CD4-positive, alpha-beta memory T cell (primary cell): Measurements from ENCODE around the gene SERGEF. TPM values are rescaled to one million over a fixed set of nuclear protein-coding genes. Genes with fewer than 3 reads are reported as not detected.
A peak's percentile ranks its signal among the peaks of the same experiment; 100 is the strongest.

Experiments used
- CTCF ChIA-PET: fragments of 350-600 bp; sonication (Branson Sonifier 250); formaldehyde crosslinking; loops from one replicate; lab custom pipeline; 2021; ENCODE audit warnings: inconsistent platforms; ENCODE audit not compliant: partially characterized antibody; lab: Charles Lee
- POLR2A ChIA-PET: fragments of 350-600 bp; sonication (Branson Sonifier 250); formaldehyde crosslinking; loops from one replicate; lab custom pipeline; 2021; ENCODE audit not compliant: partially characterized antibody; lab: Charles Lee
- DNase-seq, 5 donors: peaks; one replicate each; pipeline versions ENCODE4 v3.0.0 to v3.0.0-alpha.2; 2020 to 2022; ENCODE audit warnings: mixed read lengths in 1 of 5
- H3K27ac ChIP-seq: one replicate; pipeline ENCODE4 v1.7.0; 2013; ENCODE audit warnings: low read depth, low read length
- H3K27me3 ChIP-seq: 2 replicates; pipeline ENCODE4 v1.7.0; 2013; ENCODE audit warnings: mild to moderate bottlenecking, low read length, moderate library complexity; ENCODE audit not compliant: insufficient read depth
- H3K36me3 ChIP-seq: 2 replicates; pipeline ENCODE4 v1.7.0; 2013; ENCODE audit warnings: mild to moderate bottlenecking, low read length, moderate library complexity; ENCODE audit not compliant: insufficient read depth
- H3K4me1 ChIP-seq: 2 replicates; pipeline ENCODE4 v1.7.0; 2013; ENCODE audit warnings: mild to moderate bottlenecking, low read length, moderate library complexity; ENCODE audit not compliant: insufficient read depth
- H3K4me3 ChIP-seq, 2 donors: one replicate each; pipeline ENCODE4 v1.7.0; 2013; ENCODE audit warnings: low read length in 2 of 2, mild to moderate bottlenecking in 1 of 2
- H3K9me3 ChIP-seq, 2 donors: one replicate each; pipeline ENCODE4 v1.7.0; 2013; ENCODE audit warnings: low read length in 2 of 2, control low read depth in 1 of 2; ENCODE audit not compliant: control insufficient read depth in 1 of 2
- H3K27ac Mint-ChIP-seq, 7 donors: one replicate each; pipeline ENCODE4 v1.8.0; 2020 to 2021; ENCODE audit warnings: mixed read lengths in 7 of 7, mild to moderate bottlenecking in 6 of 7, inconsistent platforms in 3 of 7, moderate library complexity in 3 of 7
- H3K27me3 Mint-ChIP-seq, 2 donors: one replicate each; pipeline ENCODE4 v1.8.0; 2020 to 2021; ENCODE audit warnings: mixed read lengths in 2 of 2
- H3K36me3 Mint-ChIP-seq, 2 donors: one replicate each; pipeline ENCODE4 v1.8.0; 2020 to 2021; ENCODE audit warnings: mixed read lengths in 2 of 2, inconsistent platforms in 1 of 2, mild to moderate bottlenecking in 1 of 2
- H3K4me1 Mint-ChIP-seq, 4 donors: one replicate each; pipeline ENCODE4 v1.8.0; 2020 to 2021; ENCODE audit warnings: mixed read lengths in 4 of 4, mild to moderate bottlenecking in 1 of 4
- H3K4me3 Mint-ChIP-seq, 8 donors: one replicate each; pipeline ENCODE4 v1.8.0; 2020 to 2021; ENCODE audit warnings: mixed read lengths in 8 of 8, mild to moderate bottlenecking in 7 of 8, moderate library complexity in 6 of 8, inconsistent platforms in 3 of 8
- H3K9me3 Mint-ChIP-seq, 8 donors: one replicate each; pipeline ENCODE4 v1.8.0; 2020 to 2021; ENCODE audit warnings: mixed read lengths in 8 of 8, mild to moderate bottlenecking in 5 of 8, inconsistent platforms in 3 of 8, moderate library complexity in 1 of 8
- intact Hi-C: fragments of 100-400 bp; cut with micrococcal nuclease; formaldehyde crosslinking; loops from one replicate; pipeline ENCODE4 v1.15.1; 2023
- polyA plus RNA-seq, 2 donors: library from polyadenylated mRNA; unstranded; fragments of 300-500 nt; fragmentation: Illumina TruSeq; gene quantifications; one replicate each; pipeline ENCODE4 v1.2.3, GENCODE V29; 2021
- total RNA-seq, 2 experiments: library from RNA; stranded (reverse); gene quantifications; one replicate each; pipeline ENCODE4 v1.2.3, GENCODE V29; 2021

SERGEF gene
- total and polyA plus RNA-seq, 4 experiments from 2014 or later: 46.2 to 82.7 (median 63.7) TPM

- POLR2A ChIA-PET: no interaction called here
- no peaks in the 10 kb centered on the region for H3K27me3 Mint-ChIP-seq
- DNase-seq: no peak
- intact Hi-C loops: no loop called here
- Histone ChIP-seq H3K27ac (no peak overlapping the region), H3K4me1 (no peaks in the 10 kb centered on the region), H3K27me3 (no peaks in the 10 kb centered on the region), H3K36me3 (no peaks in the 10 kb centered on the region), H3K9me3 (no peaks in the 10 kb centered on the region), H3K4me3 (no peak overlapping the region)
- H3K4me3 Mint-ChIP-seq: no peak overlapping the region
- no peak overlapping the region for H3K27ac Mint-ChIP-seq
- CTCF ChIA-PET: interaction anchor here (0.7 to 1.2 kb wide), 2 partner anchors 79 to 728 kb away, joined by 3 to 4 read pairs; no protein-coding TSS in a partner anchor
- no peaks in the 10 kb centered on the region for H3K9me3 Mint-ChIP-seq
- no peaks in the 10 kb centered on the region for H3K36me3 Mint-ChIP-seq
- H3K4me1 Mint-ChIP-seq: no peaks in the 10 kb centered on the region
Measured at GRCh38 chr11:18036456-18036855, 23.6 kb upstream of the SERGEF start.

DNA sequence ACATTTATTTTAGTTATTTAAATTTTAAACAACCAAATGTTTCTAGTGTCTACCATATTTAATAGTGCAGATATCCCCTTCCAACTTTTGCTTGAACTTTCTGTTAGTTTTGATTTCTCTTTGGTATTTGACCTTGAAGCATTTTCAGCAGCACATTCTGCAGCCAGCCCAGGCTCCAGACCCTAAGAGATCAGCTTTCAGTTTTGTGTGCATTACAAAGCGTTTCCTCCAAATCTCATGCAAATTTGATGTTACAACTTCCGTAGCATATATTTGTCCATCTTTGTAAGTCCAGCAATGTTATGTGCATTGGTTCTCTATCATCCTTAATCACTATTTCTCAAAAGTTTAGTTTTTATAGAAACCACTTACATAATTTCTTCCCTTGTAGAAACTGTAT is 14.6 kb upstream of the SERGEF start:
- Mint-ChIP-seq H3K27ac (no peak overlapping the region), H3K36me3 (no peaks in the 10 kb centered on the region), H3K4me3 (no peak overlapping the region), H3K4me1 (no peaks in the 10 kb centered on the region), H3K27me3 (no peaks in the 10 kb centered on the region), H3K9me3 (no peaks in the 10 kb centered on the region)
- intact Hi-C loops: no loop called here
- Histone ChIP-seq H3K27ac (no peak overlapping the region), H3K4me3 (no peak overlapping the region), H3K4me1 (no peaks in the 10 kb centered on the region), H3K27me3 (no peaks in the 10 kb centered on the region), H3K36me3 (no peaks in the 10 kb centered on the region), H3K9me3 (no peaks in the 10 kb centered on the region)
- CTCF ChIA-PET: no interaction called here
- POLR2A ChIA-PET: no interaction called here
- no peak for DNase-seq

DNA sequence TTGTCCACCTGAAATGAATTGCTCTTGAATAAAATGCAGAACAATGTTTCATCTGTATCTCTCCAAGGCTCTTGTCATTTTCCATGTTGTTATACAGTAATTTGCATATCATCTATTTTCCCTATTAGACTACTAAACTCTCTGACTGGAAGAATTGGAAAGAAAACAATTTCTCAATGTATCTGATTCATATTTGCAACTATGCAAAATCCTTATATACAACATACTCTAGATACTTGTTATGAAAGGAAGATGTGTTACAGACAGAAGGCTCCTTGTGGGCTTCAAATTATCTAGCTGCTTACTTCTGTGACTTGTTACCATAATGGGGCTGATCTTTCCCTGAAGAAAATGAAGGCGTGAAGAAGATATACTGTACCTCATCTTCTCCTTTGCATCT is 9.6 kb upstream of the SERGEF start:
- POLR2A ChIA-PET: no interaction called here
- DNase-seq: no peak
- H3K9me3 ChIP-seq: no peaks in the 10 kb centered on the region
- Mint-ChIP-seq H3K9me3 (no peaks in the 10 kb centered on the region), H3K36me3 (no peaks in the 10 kb centered on the region), H3K4me1 (no peaks in the 10 kb centered on the region), H3K27me3 (no peaks in the 10 kb centered on the region), H3K27ac (no peak overlapping the region), H3K4me3 (no peak overlapping the region)
- no peak overlapping the region for H3K4me3 ChIP-seq
- CTCF ChIA-PET: no interaction called here
- intact Hi-C loops: no loop called here
- no peaks in the 10 kb centered on the region for H3K27me3 ChIP-seq
- H3K27ac ChIP-seq: no peak overlapping the region
- no peaks in the 10 kb centered on the region for H3K36me3 ChIP-seq
- H3K4me1 ChIP-seq: no peaks in the 10 kb centered on the region

DNA sequence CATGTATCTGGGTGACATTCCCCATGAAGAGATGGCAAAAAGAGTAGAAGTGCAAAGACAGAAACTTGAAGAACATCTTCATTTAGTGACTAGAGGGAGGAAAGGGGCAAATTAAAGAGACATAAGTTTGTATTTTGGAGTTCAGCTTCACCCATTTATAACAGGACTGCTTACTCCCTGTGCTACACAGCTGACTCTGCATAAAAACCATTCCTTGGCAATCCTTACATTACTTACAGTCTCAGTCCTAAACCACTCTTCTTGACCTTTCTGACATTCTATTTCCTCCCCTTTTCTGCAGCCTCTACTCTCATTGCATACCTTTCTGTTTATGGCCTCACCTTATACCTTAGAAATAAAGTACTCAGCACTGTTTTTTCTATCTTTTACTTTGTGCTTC is 6.8 kb upstream of the SERGEF start:
- no peak overlapping the region for H3K27ac ChIP-seq
- no peaks in the 10 kb centered on the region for H3K9me3 ChIP-seq
- no peaks in the 10 kb centered on the region for H3K9me3 Mint-ChIP-seq
- H3K4me3 Mint-ChIP-seq: no peak overlapping the region
- H3K27me3 ChIP-seq: no peaks in the 10 kb centered on the region
- no peak overlapping the region for H3K4me3 ChIP-seq
- H3K4me1 Mint-ChIP-seq: peaks cover 3 to 5% (median 3%) of the 10 kb centered on the region in 4 donors
- H3K36me3 ChIP-seq: no peaks in the 10 kb centered on the region
- intact Hi-C loops: loop anchor here (10.0 kb wide), 1 partner anchor 1695 kb away; the partner anchor contains the start of gene NAV2
- CTCF ChIA-PET: no interaction called here
- peaks cover under 1% of the 10 kb centered on the region for H3K4me1 ChIP-seq
- POLR2A ChIA-PET: no interaction called here
- DNase-seq: no peak
- no peaks in the 10 kb centered on the region for H3K27me3 Mint-ChIP-seq
- H3K36me3 Mint-ChIP-seq: no peaks in the 10 kb centered on the region
- no peak overlapping the region for H3K27ac Mint-ChIP-seq

- Mint-ChIP-seq H3K27ac (peak overlapping the region in 1 of 7 donors; percentile 24), H3K4me3 (no peak overlapping the region)
- CTCF ChIA-PET: interaction anchor here (0.7 kb wide), 1 partner anchor 37 kb away, joined by 3 read pairs; no protein-coding TSS in a partner anchor
Measured at GRCh38 chr11:18016789-18017188, 3.9 kb upstream of the SERGEF start.

DNA sequence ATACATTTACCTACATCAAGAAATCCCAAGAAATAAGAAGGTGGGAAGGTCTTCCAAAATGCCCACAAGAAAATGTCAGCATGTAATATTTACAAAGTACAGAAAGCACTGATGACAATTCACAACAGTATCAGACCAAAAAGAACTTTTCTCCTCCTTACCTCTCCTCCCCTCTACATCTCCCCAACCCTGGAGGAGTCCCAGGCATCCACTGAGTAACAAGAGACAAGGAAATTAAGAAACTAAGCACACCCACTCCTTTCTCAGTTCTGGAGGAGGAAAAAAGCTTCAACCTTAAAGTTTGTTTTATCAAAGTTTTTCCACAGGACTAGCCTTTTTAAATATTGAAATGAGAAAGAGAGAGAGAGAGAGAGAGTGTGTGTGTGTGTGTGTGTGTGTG is 2.0 kb upstream of the SERGEF start:
- ChIA-PET CTCF (interaction anchor here (0.9 to 3.2 kb wide), 4 partner anchors 16 to 101 kb away, joined by 3 to 24 read pairs (median 8); partner anchors contain the start of gene SAAL1), POLR2A (interaction anchor here (1.3 to 4.0 kb wide), 4 partner anchors 11 to 381 kb away, joined by 3 to 29 read pairs (median 10); partner anchors contain the start of gene SAAL1)
- Mint-ChIP-seq H3K4me3 (peak overlapping the region in 6 of 8 donors; percentile 17 to 96 (median 50)), H3K27ac (peak overlapping the region in 6 of 7 donors; percentile 57 to 94 (median 70)), H3K36me3 (peaks cover 0 to 12% of the 10 kb centered on the region in 2 donors), H3K27me3 (no peaks in the 10 kb centered on the region), H3K4me1 (peaks cover 18 to 41% (median 26%) of the 10 kb centered on the region in 4 donors), H3K9me3 (peaks cover 0 to 6% (median 0%) of the 10 kb centered on the region in 8 donors)
- intact Hi-C loops: loop anchor here (5.0 to 10.0 kb wide), 2 partner anchors 938 to 1700 kb away; partner anchors contain the start of genes NAV2 and RPS13
- Histone ChIP-seq H3K4me1 (peaks cover 19% of the 10 kb centered on the region), H3K27ac (no peak overlapping the region), H3K9me3 (no peaks in the 10 kb centered on the region), H3K4me3 (no peak overlapping the region), H3K27me3 (no peaks in the 10 kb centered on the region), H3K36me3 (no peaks in the 10 kb centered on the region)
- no peak for DNase-seq

More at GRCh38 chr11:18016789-18017188, 3.9 kb upstream of the SERGEF start:
- H3K36me3 Mint-ChIP-seq: peaks cover 0 to 12% of the 10 kb centered on the region in 2 donors
- H3K4me3 ChIP-seq: no peak overlapping the region
- peaks cover 0 to 4% (median 0%) of the 10 kb centered on the region in 8 donors for H3K9me3 Mint-ChIP-seq
- no peaks in the 10 kb centered on the region for H3K27me3 Mint-ChIP-seq
- no peak for DNase-seq
- no peaks in the 10 kb centered on the region for H3K36me3 ChIP-seq
- POLR2A ChIA-PET: no interaction called here
- H3K4me1 Mint-ChIP-seq: peaks cover 15 to 28% (median 21%) of the 10 kb centered on the region in 4 donors
- intact Hi-C loops: loop anchor here (10.0 kb wide), 1 partner anchor 1698 kb away; the partner anchor contains the start of gene NAV2
- no peak overlapping the region for H3K27ac ChIP-seq
- peaks cover 16% of the 10 kb centered on the region for H3K4me1 ChIP-seq
- no peaks in the 10 kb centered on the region for H3K9me3 ChIP-seq
- no peaks in the 10 kb centered on the region for H3K27me3 ChIP-seq

DNA sequence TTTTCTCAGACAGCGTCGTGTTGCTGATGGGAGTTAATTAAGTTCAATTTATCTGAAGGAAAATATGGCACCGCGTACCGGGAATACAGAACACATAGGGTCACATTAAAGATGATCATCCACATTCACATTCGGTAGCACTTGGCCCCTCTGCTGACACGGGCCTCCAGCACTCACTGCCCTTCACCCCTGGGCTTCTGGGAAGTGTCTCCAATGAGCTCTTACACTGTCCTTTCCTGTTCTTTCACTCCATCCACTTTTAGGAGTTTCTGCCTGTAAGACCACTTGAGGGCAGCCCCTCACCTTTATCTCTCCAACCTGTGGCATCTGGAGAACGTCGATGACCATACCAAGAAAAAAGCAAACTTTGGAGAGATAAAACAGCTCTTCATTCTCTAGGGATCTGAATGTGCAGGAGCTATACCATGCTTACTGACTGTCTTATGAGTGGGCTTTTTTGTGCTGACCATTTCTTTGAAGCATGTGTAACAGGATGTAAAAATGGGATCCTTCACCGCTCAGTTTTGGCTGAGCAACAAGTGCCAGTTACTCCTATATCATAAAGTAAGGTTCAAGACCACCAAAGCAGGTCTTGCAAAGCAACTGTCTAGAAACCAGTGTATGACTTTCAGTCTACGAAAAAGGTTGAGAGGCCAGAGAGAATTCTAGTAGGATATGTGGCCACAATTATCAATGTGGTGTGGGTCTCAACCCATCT is 1.1 kb upstream of the SERGEF start:
- H3K36me3 ChIP-seq: no peaks in the 10 kb centered on the region
- no peaks in the 10 kb centered on the region for H3K9me3 ChIP-seq
- peak in 2 of 5 donors; percentile 2 to 39 for DNase-seq
- POLR2A ChIA-PET: interaction anchor here (0.5 to 4.0 kb wide), 18 partner anchors 10 to 1710 kb away, joined by 3 to 29 read pairs (median 4); partner anchors contain the start of genes GTF2H1, HPS5, SAAL1 and TSG101
- H3K27ac Mint-ChIP-seq: peak overlapping the region; percentile 94 to 100 (median 98)
- H3K27me3 Mint-ChIP-seq: no peaks in the 10 kb centered on the region
- CTCF ChIA-PET: interaction anchor here (0.9 to 3.2 kb wide), 5 partner anchors 15 to 101 kb away, joined by 3 to 24 read pairs (median 3); partner anchors contain the start of gene SAAL1
- peaks cover 19% of the 10 kb centered on the region for H3K4me1 ChIP-seq
- peak overlapping the region; percentile 73 for H3K27ac ChIP-seq
- peaks cover 0 to 12% of the 10 kb centered on the region in 2 donors for H3K36me3 Mint-ChIP-seq
- peaks cover 18 to 41% (median 26%) of the 10 kb centered on the region in 4 donors for H3K4me1 Mint-ChIP-seq
- intact Hi-C loops: loop anchor here (1.0 to 10.0 kb wide), 6 partner anchors 92 to 1701 kb away; partner anchors contain the start of genes GTF2H1, HPS5, NAV2 and RPS13
- H3K4me3 ChIP-seq: peak overlapping the region; percentile 72 to 94
- no peaks in the 10 kb centered on the region for H3K27me3 ChIP-seq
- peaks cover 0 to 6% (median 0%) of the 10 kb centered on the region in 8 donors for H3K9me3 Mint-ChIP-seq
- peak overlapping the region; percentile 93 to 99 (median 96) for H3K4me3 Mint-ChIP-seq
